ENCODE data around the gene PANK1.

GRCh38 chr10:89576022-89576421, 69.0 kb downstream of the PANK1 start:
- TF ChIP-seq POLR2A (IDR thresholded peaks at IDR 0.05) (no peak), CTCF (IDR thresholded peaks at IDR 0.05) (no peak)

Data from testis (tissue), 2 donors.